PC-3 (cell line): ENCODE data around the gene CEP41.

ENCODE experiments used
- CTCF ChIP-seq: fragments of 300-600 bp; sonication (generic); conservative IDR thresholded peaks from 2 replicates; pipeline ENCODE4 v1.5.1; 2017; ENCODE audit warnings: antibody characterized with exemption, low read depth, mild to moderate bottlenecking, low read length
- EZH2 ChIP-seq: fragments of 300-600 bp; sonication (generic); IDR thresholded peaks from one replicate; pipeline ENCODE4 v1.6.1; 2017; ENCODE audit warnings: antibody characterized with exemption, mild to moderate bottlenecking, low read length; ENCODE audit not compliant: unreplicated experiment

DNA sequence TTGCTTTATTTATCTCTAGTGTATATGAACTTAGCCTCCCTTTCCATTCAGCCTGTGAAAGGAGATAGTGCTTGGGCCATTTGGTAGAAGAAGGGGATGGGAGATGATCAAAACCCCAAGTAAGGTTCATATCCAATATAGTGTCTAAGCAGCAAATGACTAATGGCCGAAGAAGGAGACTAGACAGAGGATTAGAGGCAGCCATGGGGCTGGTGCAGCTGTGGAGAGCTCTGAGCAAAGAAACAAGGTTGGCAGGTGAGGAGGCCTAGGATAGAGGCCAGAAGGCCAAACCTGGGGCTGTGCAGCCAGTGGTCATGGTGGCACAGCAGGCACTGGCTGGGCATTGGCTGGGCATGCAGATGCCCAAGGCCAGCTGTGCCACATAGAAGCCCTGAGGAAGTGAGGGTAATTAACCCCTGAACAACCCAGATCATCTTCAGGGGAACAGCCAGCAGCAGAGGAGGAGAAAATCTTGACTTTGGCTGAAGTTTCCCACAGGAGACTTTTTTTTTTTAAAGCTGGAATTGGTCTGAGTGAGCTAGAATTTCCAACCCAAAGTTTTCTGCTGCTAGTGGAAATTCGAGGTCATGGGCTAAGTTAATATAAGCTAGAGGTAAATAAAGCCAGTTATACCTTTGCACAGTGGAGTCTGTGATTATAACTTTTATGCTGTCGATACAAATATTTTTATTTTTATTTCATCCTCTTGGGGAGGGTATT is 70.8 kb downstream of the CEP41 start:
- TF ChIP-seq CTCF (no peak), EZH2 (no peak)
